Gastroesophageal sphincter (tissue), 4 donors: ENCODE measurements around the gene PRKAG2. TPM values are rescaled to one million over a fixed set of nuclear protein-coding genes. Genes with fewer than 3 reads are reported as not detected.
A peak's percentile ranks its signal among the peaks of the same experiment; 100 is the strongest.

Experiments used
- ATAC-seq: fragments of 150-250 bp; one replicate; pipeline ENCODE4 v1.9.1; 2016; ENCODE audit warnings: mild to moderate bottlenecking, moderate library complexity
- H3K27ac ChIP-seq, 4 donors: fragments of 200-600 bp; sonication (generic) in 3 of 4; 1 replicate in 3 of 4; 2 replicates in 1 of 4; pipeline ENCODE4 v1.5.1; 2016 to 2019
- H3K27me3 ChIP-seq: fragments of 200-600 bp; sonication (generic); one replicate; pipeline ENCODE4 v1.5.1; 2019
- H3K36me3 ChIP-seq, 2 donors: fragments of 200-600 bp; sonication (generic); one replicate each; pipeline ENCODE4 v1.5.1; 2019; ENCODE audit warnings: control low read depth in 1 of 2
- H3K4me1 ChIP-seq, 3 donors: fragments of 200-600 bp; sonication (generic); 1 replicate in 2 of 3; 2 replicates in 1 of 3; pipeline ENCODE4 v1.5.1; 2016 to 2019; ENCODE audit warnings: control low read depth in 2 of 3
- H3K4me3 ChIP-seq, 2 donors: fragments of 200-600 bp; sonication (generic); one replicate each; pipeline ENCODE4 v1.5.1; 2019; ENCODE audit warnings: mild to moderate bottlenecking in 1 of 2, moderate library complexity in 1 of 2
- H3K9me3 ChIP-seq, 3 donors: fragments of 200-600 bp; sonication (generic); one replicate each; pipeline ENCODE4 v1.5.1; 2017 to 2019; ENCODE audit warnings: control low read depth in 2 of 3
- CTCF ChIP-seq, 4 experiments: fragments of 200-600 bp in 2 of 4; fragments of 450-650 bp in 2 of 4; sonication (generic) in 1 of 4; IDR thresholded peaks; one replicate each; pipeline ENCODE4 v1.5.1; 2017 to 2019; ENCODE audit warnings: antibody characterized with exemption in 4 of 4, mild to moderate bottlenecking in 2 of 4, moderate library complexity in 2 of 4
- EP300 ChIP-seq: sonication (generic); formaldehyde crosslinking; IDR thresholded peaks from one replicate; pipeline ENCODE4 v1.6.1; 2017; ENCODE audit warnings: antibody characterized with exemption, mild to moderate bottlenecking
- POLR2A ChIP-seq, 2 donors: fragments of 450-650 bp; IDR thresholded peaks; one replicate each; pipeline ENCODE4 v1.6.1; 2017; ENCODE audit warnings: antibody characterized with exemption in 2 of 2, mild to moderate bottlenecking in 2 of 2, moderate library complexity in 1 of 2
- POLR2AphosphoS5 ChIP-seq: sonication (generic); formaldehyde crosslinking; IDR thresholded peaks from one replicate; pipeline ENCODE4 v1.6.1; 2017; ENCODE audit warnings: antibody characterized with exemption
- WGBS, 2 donors: methylation state at CpG; one replicate each; pipeline ENCODE4 v1.1.5; 2018; ENCODE audit warnings: low coverage in 1 of 2; 5-methylcytosine and 5-hydroxymethylcytosine counted together
- total RNA-seq, 4 donors: library from RNA; depleted of rRNA; stranded (reverse); fragments of >200 nt; gene quantifications; one replicate each; pipeline ENCODE4 v1.1.0, GENCODE V29; 2016

PRKAG2 gene
- total RNA-seq, 4 donors from 2014 or later: 48.9 to 89.0 (median 75.7) TPM

- ATAC-seq: no peak
- peaks cover 0 to 86% (median 35%) of the 10 kb centered on the region in 3 donors for H3K4me1 ChIP-seq
- peak overlapping the region in 3 of 4 donors; percentile 3 to 38 (median 4) for H3K27ac ChIP-seq
- WGBS, 2 donors: 93 to 96% methylated on average over 3 to 4 of the region's 18 CpGs
- H3K27me3 ChIP-seq: no peaks in the 10 kb centered on the region
- TF ChIP-seq POLR2A (IDR thresholded peaks at IDR 0.05) (no peak), EP300 (no peak), POLR2AphosphoS5 (no peak), CTCF (IDR thresholded peaks at IDR 0.05) (no peak)
- no peak overlapping the region for H3K4me3 ChIP-seq
- no peaks in the 10 kb centered on the region for H3K36me3 ChIP-seq
- no peaks in the 10 kb centered on the region for H3K9me3 ChIP-seq
Observed at GRCh38 chr7:151683615-151684407, 193.1 kb downstream of the PRKAG2 start.

- H3K4me3 ChIP-seq: no peak overlapping the region
- no peaks in the 10 kb centered on the region for H3K27me3 ChIP-seq
- no peak for ATAC-seq
- peaks cover 0 to 86% (median 32%) of the 10 kb centered on the region in 3 donors for H3K4me1 ChIP-seq
- TF ChIP-seq POLR2A (IDR thresholded peaks at IDR 0.05) (no peak), POLR2AphosphoS5 (no peak)
- H3K36me3 ChIP-seq: no peaks in the 10 kb centered on the region
- peak overlapping the region in 2 of 4 donors; percentile 14 to 38 for H3K27ac ChIP-seq
- WGBS, 2 donors: 82 to 86% methylated on average over 7 to 8 of the region's 14 CpGs
- no peaks in the 10 kb centered on the region for H3K9me3 ChIP-seq
Observed at GRCh38 chr7:151682831-151683614, 193.9 kb downstream of the PRKAG2 start.

- peaks cover 0 to 80% (median 20%) of the 10 kb centered on the region in 3 donors for H3K4me1 ChIP-seq
- TF ChIP-seq POLR2A (IDR thresholded peaks at IDR 0.05) (no peak), CTCF (IDR thresholded peaks at IDR 0.05) (no peak), POLR2AphosphoS5 (no peak), EP300 (no peak)
- 94 to 100% methylated on average over 2 to 3 of the region's 3 CpGs for WGBS, 2 donors
Observed at GRCh38 chr7:151681726-151682125, 195.2 kb downstream of the PRKAG2 start.

GRCh38 chr7:151680810-151681209, 196.1 kb downstream of the PRKAG2 start:
- H3K27me3 ChIP-seq: no peaks in the 10 kb centered on the region
- no peak overlapping the region for H3K4me3 ChIP-seq
- H3K9me3 ChIP-seq: no peaks in the 10 kb centered on the region
- peak overlapping the region; percentile 76 to 88 (median 80) for H3K27ac ChIP-seq
- peaks cover 0 to 71% (median 12%) of the 10 kb centered on the region in 3 donors for H3K4me1 ChIP-seq
- no peaks in the 10 kb centered on the region for H3K36me3 ChIP-seq
- WGBS, 2 donors: 53 to 100% methylated on average over 4 to 5 of the region's 7 CpGs
- ATAC-seq: peak; percentile 89
- TF ChIP-seq POLR2AphosphoS5 (peak; percentile 94), EP300 (no peak)

More at GRCh38 chr7:151681726-151682125, 195.2 kb downstream of the PRKAG2 start:
- no peaks in the 10 kb centered on the region for H3K27me3 ChIP-seq
- peak overlapping the region in 3 of 4 donors; percentile 76 to 88 (median 84) for H3K27ac ChIP-seq
- no peaks in the 10 kb centered on the region for H3K36me3 ChIP-seq
- no peak for ATAC-seq
- no peak overlapping the region for H3K4me3 ChIP-seq
- H3K9me3 ChIP-seq: no peaks in the 10 kb centered on the region

- TF ChIP-seq CTCF (IDR thresholded peaks at IDR 0.05) (no peak), EP300 (no peak), POLR2A (IDR thresholded peaks at IDR 0.05) (no peak), POLR2AphosphoS5 (no peak)
- WGBS, 2 donors: 92 to 94% methylated on average over 8 to 10 of the region's 11 CpGs
- Histone ChIP-seq H3K36me3 (no peaks in the 10 kb centered on the region), H3K27me3 (no peaks in the 10 kb centered on the region), H3K4me1 (peaks cover 0 to 71% (median 12%) of the 10 kb centered on the region in 3 donors), H3K4me3 (no peak overlapping the region), H3K27ac (peak overlapping the region; percentile 76 to 88 (median 80)), H3K9me3 (no peaks in the 10 kb centered on the region)
- no peak for ATAC-seq
Observed at GRCh38 chr7:151679881-151680612, 196.9 kb downstream of the PRKAG2 start.
